ENCODE measurements around the gene TBC1D22A. TPM values are rescaled to one million over a fixed set of nuclear protein-coding genes. Genes with fewer than 3 reads are reported as not detected.

The TBC1D22A gene
- total RNA-seq, 1 donor from 2014 or later: 23.2 TPM

- Mint-ChIP-seq H3K36me3 (ENCODE audit: insufficient read depth) (no peaks in the 10 kb centered on the region), H3K27ac (no peak overlapping the region), H3K4me3 (ENCODE audit: low read depth) (no peak overlapping the region), H3K9me3 (ENCODE audit: low read depth) (peaks cover 13% of the 10 kb centered on the region), H3K4me1 (ENCODE audit: low read depth) (no peaks in the 10 kb centered on the region), H3K27me3 (no peaks in the 10 kb centered on the region)
- no peak for DNase-seq (ENCODE audit: low spot score, unreplicated experiment)
- no peak for TF ChIP-seq CTCF (IDR thresholded peaks at IDR 0.05; ENCODE audit: unreplicated experiment)
These were observed 432.7 kb downstream of the TBC1D22A start for GRCh38 chr22:47195156-47195483.

GRCh38 chr22:47195484-47196165 lies 433.2 kb downstream of the TBC1D22A start:
- H3K4me3 Mint-ChIP-seq (ENCODE audit: low read depth): no peak overlapping the region
- H3K4me1 Mint-ChIP-seq (ENCODE audit: low read depth): no peaks in the 10 kb centered on the region
- no peak for DNase-seq (ENCODE audit: low spot score, unreplicated experiment)
- H3K27me3 Mint-ChIP-seq: no peaks in the 10 kb centered on the region
- H3K9me3 Mint-ChIP-seq (ENCODE audit: low read depth): peaks cover 16% of the 10 kb centered on the region
- H3K36me3 Mint-ChIP-seq (ENCODE audit: insufficient read depth): no peaks in the 10 kb centered on the region
- TF ChIP-seq CTCF (IDR thresholded peaks at IDR 0.05; ENCODE audit: unreplicated experiment): no peak
- H3K27ac Mint-ChIP-seq: no peak overlapping the region

GRCh38 chr22:47196166-47196849 lies 433.9 kb downstream of the TBC1D22A start:
- no peak for TF ChIP-seq CTCF (IDR thresholded peaks at IDR 0.05; ENCODE audit: unreplicated experiment)
- Mint-ChIP-seq H3K4me3 (ENCODE audit: low read depth) (no peak overlapping the region), H3K9me3 (ENCODE audit: low read depth) (peaks cover 16% of the 10 kb centered on the region), H3K4me1 (ENCODE audit: low read depth) (no peaks in the 10 kb centered on the region), H3K27ac (no peak overlapping the region), H3K27me3 (no peaks in the 10 kb centered on the region), H3K36me3 (ENCODE audit: insufficient read depth) (no peaks in the 10 kb centered on the region)
- DNase-seq (ENCODE audit: low spot score, unreplicated experiment): no peak

DNA sequence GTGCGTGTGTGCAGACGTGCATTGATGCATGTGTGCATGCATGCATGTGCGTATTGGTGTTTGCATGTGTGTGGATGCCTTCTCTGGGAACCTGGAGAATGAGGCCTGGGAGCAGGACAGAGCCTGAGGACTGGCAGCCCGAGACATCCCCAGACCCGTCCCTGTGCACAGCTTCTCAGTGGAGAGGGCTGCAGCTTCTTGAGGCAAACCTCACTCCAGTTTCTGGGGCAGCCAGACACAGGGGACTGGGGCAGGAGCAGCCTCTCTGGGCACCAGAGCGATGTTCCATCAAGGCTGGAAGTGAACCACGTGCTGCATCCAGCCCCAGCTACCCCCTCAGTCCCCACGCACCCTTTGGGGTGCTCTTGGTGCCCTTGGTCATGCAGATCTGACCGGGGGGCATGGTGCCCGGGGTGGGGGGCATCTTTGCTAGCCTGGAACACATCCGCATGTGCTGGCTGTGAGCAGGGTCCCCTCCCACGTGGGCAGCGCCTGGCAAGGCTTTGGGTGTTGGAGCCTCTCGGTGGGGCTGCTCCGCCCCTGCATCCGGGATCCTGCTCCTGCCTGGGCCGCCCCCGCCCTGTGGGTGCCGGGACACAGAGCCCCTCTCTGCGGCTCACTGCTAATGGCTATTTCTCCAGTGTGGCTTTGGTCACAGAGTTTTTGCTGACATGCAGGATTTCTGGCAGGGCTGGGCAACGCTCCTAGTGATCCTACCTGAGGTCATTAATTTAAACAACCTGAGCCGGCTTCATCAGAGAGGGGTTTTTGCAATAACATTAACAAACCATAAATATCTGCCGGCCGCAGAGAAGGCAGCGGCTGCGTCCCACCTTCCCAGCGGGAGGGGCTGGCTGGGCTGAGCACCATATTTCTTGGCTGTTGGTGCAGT lies 434.7 kb downstream of the TBC1D22A start:
- H3K36me3 Mint-ChIP-seq (ENCODE audit: insufficient read depth): no peaks in the 10 kb centered on the region
- H3K9me3 Mint-ChIP-seq (ENCODE audit: low read depth): peaks cover 16% of the 10 kb centered on the region
- no peaks in the 10 kb centered on the region for H3K27me3 Mint-ChIP-seq
- H3K4me3 Mint-ChIP-seq (ENCODE audit: low read depth): no peak overlapping the region
- H3K27ac Mint-ChIP-seq: no peak overlapping the region
- DNase-seq (ENCODE audit: low spot score, unreplicated experiment): no peak
- H3K4me1 Mint-ChIP-seq (ENCODE audit: low read depth): no peaks in the 10 kb centered on the region
- no peak for TF ChIP-seq CTCF (IDR thresholded peaks at IDR 0.05; ENCODE audit: unreplicated experiment)

GRCh38 chr22:47197773-47198500 lies 435.5 kb downstream of the TBC1D22A start:
- no peaks in the 10 kb centered on the region for H3K27me3 Mint-ChIP-seq
- no peak for TF ChIP-seq CTCF (IDR thresholded peaks at IDR 0.05; ENCODE audit: unreplicated experiment)
- H3K4me1 Mint-ChIP-seq (ENCODE audit: low read depth): no peaks in the 10 kb centered on the region
- no peak for DNase-seq (ENCODE audit: low spot score, unreplicated experiment)
- no peaks in the 10 kb centered on the region for H3K36me3 Mint-ChIP-seq (ENCODE audit: insufficient read depth)
- H3K9me3 Mint-ChIP-seq (ENCODE audit: low read depth): peaks cover 16% of the 10 kb centered on the region
- no peak overlapping the region for H3K27ac Mint-ChIP-seq
- no peak overlapping the region for H3K4me3 Mint-ChIP-seq (ENCODE audit: low read depth)

All from progenitor cell of endocrine pancreas (in vitro differentiated cells).